Brain microvascular endothelial cell (primary cell): ENCODE data around the gene MED12L.

ENCODE experiments used
- DNase-seq: peaks from one replicate; pipeline ENCODE4 v3.0.0-alpha.2; 2020
- H3K27ac ChIP-seq: fragments of 250-450 bp; sonication (Bioruptor Pico); 2 replicates; pipeline ENCODE4 v1.5.1; 2020; ENCODE audit warnings: mild to moderate bottlenecking, moderate library complexity
- H3K27me3 ChIP-seq: fragments of 250-450 bp; sonication (Bioruptor Pico); replicated peaks from 2 replicates; pipeline ENCODE4 v1.5.1; 2020; ENCODE audit warnings: mild to moderate bottlenecking
- H3K36me3 ChIP-seq: fragments of 250-450 bp; sonication (Bioruptor Pico); replicated peaks from 2 replicates; pipeline ENCODE4 v1.5.1; 2020; ENCODE audit warnings: mild to moderate bottlenecking
- H3K4me3 ChIP-seq: 2 replicates; pipeline ENCODE4 v1.5.1; 2011; ENCODE audit warnings: low read depth, mild to moderate bottlenecking, control low read depth, low read length, moderate library complexity
- in situ Hi-C: cut with HindIII; loops from 2 replicates; pipeline ENCODE4 v1.10.0; 2017; ENCODE audit warnings: low sequenced_read_pairs, low pct_ligation_motif_present
- TF ChIP-seq, protein P1 (sequence below): IDR thresholded peaks from 2 replicates; pipeline ENCODE4 v1.5.1; 2011; ENCODE audit warnings: low read depth, mild to moderate bottlenecking, moderate library complexity, low read length, control low read depth, inconsistent platforms; ENCODE audit errors: missing control alignments

MED12L gene

DNA sequence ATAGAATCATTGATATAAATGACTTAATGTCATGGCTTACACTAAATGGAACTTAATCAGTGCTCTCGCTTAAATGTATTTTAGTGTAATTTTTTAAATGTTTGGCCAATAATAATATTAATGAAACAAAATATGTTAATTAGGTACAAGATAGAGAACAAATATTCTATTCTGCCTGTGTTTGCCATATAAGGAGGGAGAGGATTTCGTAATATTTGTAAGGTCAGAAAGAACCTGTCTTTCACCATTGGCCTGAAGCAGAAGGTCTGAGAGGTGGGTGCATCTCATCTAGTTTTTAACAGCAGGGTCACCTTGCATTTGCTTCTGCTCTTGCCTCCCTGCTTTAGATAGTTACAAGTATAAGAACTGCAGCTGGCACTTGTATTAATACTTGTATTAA is 228.7 kb downstream of the MED12L start:
- TF ChIP-seq, protein P1, sequence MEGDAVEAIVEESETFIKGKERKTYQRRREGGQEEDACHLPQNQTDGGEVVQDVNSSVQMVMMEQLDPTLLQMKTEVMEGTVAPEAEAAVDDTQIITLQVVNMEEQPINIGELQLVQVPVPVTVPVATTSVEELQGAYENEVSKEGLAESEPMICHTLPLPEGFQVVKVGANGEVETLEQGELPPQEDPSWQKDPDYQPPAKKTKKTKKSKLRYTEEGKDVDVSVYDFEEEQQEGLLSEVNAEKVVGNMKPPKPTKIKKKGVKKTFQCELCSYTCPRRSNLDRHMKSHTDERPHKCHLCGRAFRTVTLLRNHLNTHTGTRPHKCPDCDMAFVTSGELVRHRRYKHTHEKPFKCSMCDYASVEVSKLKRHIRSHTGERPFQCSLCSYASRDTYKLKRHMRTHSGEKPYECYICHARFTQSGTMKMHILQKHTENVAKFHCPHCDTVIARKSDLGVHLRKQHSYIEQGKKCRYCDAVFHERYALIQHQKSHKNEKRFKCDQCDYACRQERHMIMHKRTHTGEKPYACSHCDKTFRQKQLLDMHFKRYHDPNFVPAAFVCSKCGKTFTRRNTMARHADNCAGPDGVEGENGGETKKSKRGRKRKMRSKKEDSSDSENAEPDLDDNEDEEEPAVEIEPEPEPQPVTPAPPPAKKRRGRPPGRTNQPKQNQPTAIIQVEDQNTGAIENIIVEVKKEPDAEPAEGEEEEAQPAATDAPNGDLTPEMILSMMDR, result no peak
- DNase-seq, result no peak
- Histone ChIP-seq H3K27ac (no peak overlapping the region), H3K4me3 (no peak overlapping the region), H3K36me3 (no peaks in the 10 kb centered on the region), H3K27me3 (no peaks in the 10 kb centered on the region)
- in situ Hi-C loops, result no loop called here

DNA sequence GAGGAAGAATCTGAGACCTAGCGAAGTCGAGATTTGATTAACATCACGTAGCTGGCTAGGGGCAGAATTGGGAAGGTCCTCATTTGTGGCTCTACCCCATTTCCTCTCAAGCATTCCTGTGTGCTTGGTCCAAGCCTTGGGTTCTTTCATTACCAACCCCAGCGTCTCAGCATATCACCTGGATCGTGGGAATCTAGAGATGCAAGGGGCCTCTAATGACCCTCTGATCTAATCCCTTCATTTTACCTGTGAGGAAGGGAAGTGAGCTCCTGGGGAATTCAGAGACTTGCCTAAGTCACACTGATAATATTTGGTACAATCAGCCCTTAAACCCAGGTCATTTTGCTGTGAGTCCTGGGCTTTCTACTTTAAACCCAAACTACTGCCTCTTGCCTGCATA is 229.1 kb downstream of the MED12L start:
- Histone ChIP-seq H3K4me3 (no peak overlapping the region), H3K27ac (no peak overlapping the region), H3K27me3 (no peaks in the 10 kb centered on the region), H3K36me3 (no peaks in the 10 kb centered on the region)
- in situ Hi-C loops, result no loop called here
- TF ChIP-seq, protein P1, result no peak
- DNase-seq, result no peak

DNA sequence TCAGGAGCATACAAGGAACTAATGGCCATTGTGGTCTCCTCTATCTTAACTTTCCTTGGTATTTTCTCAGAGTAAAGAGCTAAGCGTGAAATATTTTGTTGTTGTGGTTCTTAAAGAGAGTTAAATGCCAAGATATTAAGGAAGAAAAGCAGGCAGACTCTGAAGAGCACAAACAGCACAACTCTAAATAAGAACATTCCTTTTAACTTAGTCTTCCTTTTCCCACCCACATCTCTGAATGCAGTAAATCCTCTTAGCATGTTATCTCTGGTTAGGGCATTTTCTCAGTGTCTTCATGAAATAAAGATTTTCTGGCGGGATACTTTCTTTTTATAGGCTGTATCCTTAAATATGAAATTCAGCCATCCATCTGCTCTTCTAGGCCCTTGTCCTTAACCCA is 229.7 kb downstream of the MED12L start:
- Histone ChIP-seq H3K36me3 (no peaks in the 10 kb centered on the region), H3K27me3 (no peaks in the 10 kb centered on the region), H3K4me3 (no peak overlapping the region), H3K27ac (peak overlapping the region; percentile 12)
- in situ Hi-C loops, result no loop called here
- TF ChIP-seq, protein P1, result no peak
- no peak for DNase-seq

DNA sequence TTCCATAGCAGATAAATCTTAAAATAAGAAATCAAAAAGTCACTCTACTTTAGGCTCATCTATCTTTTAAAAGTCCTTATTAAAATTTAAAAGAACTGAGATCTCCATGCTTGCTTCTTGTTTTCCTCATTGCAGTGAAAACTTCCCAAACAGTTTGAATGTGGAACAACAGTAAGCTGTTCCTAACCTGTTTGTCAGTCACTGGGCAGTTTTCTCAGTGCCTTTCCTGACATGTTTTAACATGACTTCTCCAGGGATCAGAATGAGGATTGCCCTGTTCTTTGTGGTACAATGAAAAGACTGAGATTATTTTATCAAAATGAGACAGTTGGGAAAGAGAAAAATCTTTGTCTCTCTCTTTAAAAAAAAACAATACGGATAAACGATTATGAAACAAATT is 230.4 kb downstream of the MED12L start:
- TF ChIP-seq, protein P1, result no peak
- Histone ChIP-seq H3K36me3 (no peaks in the 10 kb centered on the region), H3K27me3 (no peaks in the 10 kb centered on the region), H3K4me3 (no peak overlapping the region), H3K27ac (no peak overlapping the region)
- no peak for DNase-seq
- in situ Hi-C loops, result no loop called here

DNA sequence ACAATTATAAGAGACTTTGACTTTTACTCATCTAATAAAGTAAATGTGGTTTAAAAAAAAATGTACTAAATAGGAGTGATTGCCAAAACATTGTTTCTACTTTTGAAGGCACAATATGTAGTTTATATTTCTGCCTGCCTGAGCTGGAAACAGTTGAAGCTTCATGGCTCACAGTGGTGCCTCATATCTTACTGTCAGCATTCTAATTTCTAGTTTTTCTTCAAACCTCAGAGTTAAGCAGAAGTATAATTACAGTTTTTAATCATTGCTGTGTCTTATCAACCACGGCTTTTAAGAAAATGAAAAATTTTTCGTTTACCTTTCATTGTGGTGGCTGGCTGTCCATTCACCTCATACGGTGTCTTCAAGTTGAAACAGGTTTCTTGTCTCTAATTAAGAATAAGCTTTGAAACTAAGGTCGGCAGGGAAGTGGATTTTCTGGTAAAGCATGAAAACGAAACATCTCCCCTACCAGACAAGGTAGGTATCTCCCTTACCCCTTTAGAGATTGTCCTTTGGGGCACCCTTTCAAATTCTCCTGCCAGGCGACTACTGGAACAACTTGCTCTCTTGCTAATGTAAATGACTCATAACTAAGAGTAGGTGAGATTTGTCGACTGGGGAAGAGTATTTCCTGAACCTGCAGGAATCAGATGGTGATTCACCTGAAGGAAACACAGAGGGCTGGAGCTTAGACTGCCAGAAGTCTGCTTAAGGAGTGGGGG is 231.0 kb downstream of the MED12L start, which contains the start of gene GPR87:
TSS of gene GPR87 (minus strand) at position 554 of the 725 bp plus-strand sequence. CDS start 16,720 bp downstream, outside the sequence.
- in situ Hi-C loops, result no loop called here
- Histone ChIP-seq H3K27ac (no peak within 1 kb of the TSS), H3K36me3 (no peaks in the 10 kb centered on the region), H3K4me3 (no peak within 1 kb of the TSS), H3K27me3 (no peaks in the 10 kb centered on the region)
- TF ChIP-seq, protein P1, result no peak
- DNase-seq, result no peak

DNA sequence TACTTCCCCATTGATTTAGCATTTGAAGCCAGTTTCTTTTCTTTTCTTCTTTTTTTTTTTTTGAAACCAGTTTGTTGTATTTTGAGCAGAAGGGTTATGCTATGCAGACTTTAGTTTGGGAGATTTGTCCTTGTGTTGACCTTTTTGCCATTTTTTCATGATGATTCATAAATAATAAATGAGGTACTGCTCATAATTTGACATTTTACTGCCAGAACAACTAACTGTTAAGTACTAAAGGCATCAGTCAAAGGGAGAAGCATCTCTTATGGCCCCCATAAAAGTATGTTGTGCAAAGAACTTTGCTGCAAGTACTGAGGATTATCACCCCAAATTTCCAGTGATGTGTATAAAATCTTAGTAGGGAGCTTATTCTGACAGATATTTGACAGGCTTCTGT is 232.8 kb downstream of the MED12L start:
- H3K36me3 ChIP-seq, result no peaks in the 10 kb centered on the region
- no peak for DNase-seq
- TF ChIP-seq, protein P1, result no peak
- in situ Hi-C loops, result no loop called here
- H3K27ac ChIP-seq, result no peak overlapping the region
- no peak overlapping the region for H3K4me3 ChIP-seq
- no peaks in the 10 kb centered on the region for H3K27me3 ChIP-seq
